Measurements from ENCODE around the gene TESK2. TPM values are rescaled to one million over a fixed set of nuclear protein-coding genes. Genes with fewer than 3 reads are reported as not detected.

Gene TESK2
- total and polyA plus RNA-seq, 2 of the 8 experiments (the other 6 are each of a cell fraction or from before 2014, with no cell fraction given): 10.8 to 12.6 TPM

GRCh38 chr1:45375104-45376090 lies 115.6 kb downstream of the TESK2 start:
- POLR2A ChIA-PET (ENCODE audit: partially characterized antibody): no interaction called here
- WGBS, 2 experiments (ENCODE audit: extremely low coverage in 1 of 2, insufficient coverage in 1 of 2, insufficient read length in 1 of 2, insufficient replicate concordance in 2 of 2, low coverage in 1 of 2, low lambda C conversion rate in 2 of 2, missing lambda C conversion rate in 1 of 2): 81% methylated on average over 3 of the region's 3 CpGs; no CpG with 5 or more reads in 1 of the 2 experiments

More at GRCh38 chr1:45375104-45376090, 115.6 kb downstream of the TESK2 start:
- Histone ChIP-seq H4K5ac (ENCODE audit: insufficient read length, low read depth, low read length) (no peak overlapping the region), H2BK15ac (ENCODE audit: low read length) (no peak overlapping the region), H3K9ac (replicated peaks in 1 of 4; ENCODE audit: extremely low read depth in 1 of 4, low read depth in 3 of 4, low read length in 3 of 4) (no peak overlapping the region), H3K4me2 (ENCODE audit: insufficient read depth in 1 of 2, low read depth in 2 of 2, low read length in 2 of 2) (no peak overlapping the region), H2AK5ac (ENCODE audit: low read depth, low read length) (no peak overlapping the region), H4K8ac (ENCODE audit: extremely low read depth, insufficient read depth, low read length) (no peak overlapping the region), H3K27ac (ENCODE audit: low read depth, low read length) (no peak overlapping the region), H3K27me3 (replicated peaks in 1 of 4; ENCODE audit: control insufficient read depth in 3 of 4, extremely low read depth in 1 of 4, insufficient read depth in 3 of 4, low read length in 3 of 4) (no peaks in the 10 kb centered on the region), H2BK12ac (ENCODE audit: low read depth, low read length) (no peak overlapping the region), H3K14ac (ENCODE audit: insufficient read length) (no peak overlapping the region), H3K56ac (replicated peaks; ENCODE audit: insufficient read length, low read depth, low read length) (no peak overlapping the region), H3K9me3 (ENCODE audit: insufficient read depth in 2 of 2, low read depth in 1 of 2, low read length in 1 of 2) (no peaks in the 10 kb centered on the region), H2BK120ac (replicated peaks; ENCODE audit: low read depth, low read length) (no peak overlapping the region), H2BK5ac (ENCODE audit: low read depth, low read length) (no peak overlapping the region), H2AFZ (ENCODE audit: low read length) (no peak overlapping the region), H3K23me2 (ENCODE audit: low read depth, low read length) (no peaks in the 10 kb centered on the region), H3K79me1 (ENCODE audit: low read depth, low read length) (no peaks in the 10 kb centered on the region), H4K20me1 (replicated peaks in 1 of 2; ENCODE audit: control insufficient read depth in 1 of 2, insufficient read depth in 2 of 2, low read length in 2 of 2) (no peaks in the 10 kb centered on the region), H3K4me3 (ENCODE audit: extremely low read depth in 1 of 4, insufficient read depth in 2 of 4, low read depth in 3 of 4, low read length in 4 of 4) (no peak overlapping the region), H3K4me1 (replicated peaks in 1 of 4; ENCODE audit: control insufficient read depth in 3 of 4, insufficient read depth in 4 of 4, low read length in 3 of 4) (no peaks in the 10 kb centered on the region), H3K36me3 (ENCODE audit: control insufficient read depth in 2 of 4, insufficient read depth in 4 of 4, low read length in 3 of 4) (no peaks in the 10 kb centered on the region), H4K91ac (replicated peaks; ENCODE audit: insufficient read length, low read length) (no peak overlapping the region), H2BK20ac (ENCODE audit: low read length) (no peak overlapping the region), H3K18ac (ENCODE audit: extremely low read depth, low read length) (no peak overlapping the region), H3K23ac (ENCODE audit: insufficient read length) (no peak overlapping the region), H3K79me2 (ENCODE audit: control insufficient read depth in 1 of 2, insufficient read depth in 2 of 2, low read length in 2 of 2) (no peaks in the 10 kb centered on the region), H3K4ac (replicated peaks; ENCODE audit: insufficient read length, low read depth, low read length) (no peak overlapping the region)
- TF ChIP-seq TAF1 (IDR thresholded peaks at IDR 0.05; ENCODE audit: low read depth, low read length): no peak
- DNase-seq (ENCODE audit: low read depth in 1 of 2, low spot score in 2 of 2) (no peak), FAIRE-seq (no peak)
- CTCF ChIA-PET (ENCODE audit: partially characterized antibody): interaction anchor here (1.1 to 1.9 kb wide), 3 partner anchors 31 to 116 kb away, joined by 3 to 4 read pairs (median 3); no protein-coding TSS in a partner anchor
